HCT116 (cell line): ENCODE measurements around the gene SEBOX. TPM values are rescaled to one million over a fixed set of nuclear protein-coding genes. Genes with fewer than 3 reads are reported as not detected.

ENCODE experiments used
- ATAC-seq: fragments of 200-7000 bp; cut with Tn5 transposase; 2 replicates; pipeline ENCODE4 v1.9.1; 2020; ENCODE audit warnings: mild to moderate bottlenecking, moderate library complexity
- BruUV-seq: library from RNA; stranded (reverse); fragments of 400-500 nt; replicated peaks from 2 replicates; lab custom pipeline; 2021; lab: Mats Ljungman, UMichigan
- CTCF ChIA-PET: fragments of 300-600 bp; sonication (Branson Sonifier 250); formaldehyde crosslinking; loops from one replicate; lab custom pipeline; 2021; ENCODE audit warnings: antibody characterized with exemption; lab: Charles Lee
- POLR2A ChIA-PET: fragments of 300-600, 350-600 bp; sonication (Branson Sonifier 250); formaldehyde crosslinking; loops from one replicate; lab custom pipeline; 2021; ENCODE audit warnings: antibody characterized with exemption; lab: Charles Lee
- RAD21 ChIA-PET, 2 experiments: fragments of 300-600 bp; sonication (Branson Sonifier 250); formaldehyde crosslinking; loops; one replicate each; lab custom pipeline; 2023; ENCODE audit warnings: low total read pairs in 2 of 2; ENCODE audit not compliant: uncharacterized antibody in 2 of 2, unreplicated experiment in 2 of 2, low non-redundant PET in 1 of 2; lab: Charles Lee
- DNase-seq: peaks from one replicate; pipeline ENCODE4 v3.0.0-alpha.2; 2010; ENCODE audit warnings: low read depth, low spot score
- H2AFZ ChIP-seq: fragments of 200-600 bp; shearing (Covaris generic), sonication (generic); 2 replicates; pipeline ENCODE4 v1.6.1; 2017; ENCODE audit warnings: low read depth, mixed run types, mixed read lengths, antibody characterized with exemption, low read length; ENCODE audit not compliant: poor library complexity, severe bottlenecking
- H3K27ac ChIP-seq: 2 replicates; pipeline ENCODE4 v1.5.1; 2012; ENCODE audit warnings: low read depth, low read length
- H3K27me3 ChIP-seq: fragments of 200-600 bp; sonication (generic); 2 replicates; pipeline ENCODE4 v1.6.1; 2016; ENCODE audit warnings: mixed run types, low read length, mixed read lengths; ENCODE audit not compliant: insufficient read depth
- H3K36me3 ChIP-seq, 2 experiments: fragments of 200-500 bp in 1 of 2; fragments of 200-600 bp in 1 of 2; sonication (Bioruptor generic) in 1 of 2; sonication (generic) in 1 of 2; 2 replicates each; pipeline versions ENCODE4 v1.5.1 to v1.6.1; 2014 to 2016; ENCODE audit warnings: low read length in 2 of 2, inconsistent platforms in 1 of 2, mixed read lengths in 1 of 2, mixed run types in 1 of 2; ENCODE audit not compliant: insufficient read depth in 2 of 2, control insufficient read depth in 1 of 2
- H3K4me1 ChIP-seq, 2 experiments: fragments of 200-600 bp in 1 of 2; sonication (generic) in 1 of 2; 2 replicates each; pipeline versions ENCODE4 v1.5.1 to v1.6.1; 2012 to 2017; ENCODE audit warnings: low read length in 2 of 2, inconsistent platforms in 1 of 2, mild to moderate bottlenecking in 1 of 2, mixed read lengths in 1 of 2, mixed run types in 1 of 2, moderate library complexity in 1 of 2; ENCODE audit not compliant: insufficient read depth in 2 of 2, control insufficient read depth in 1 of 2
- H3K4me2 ChIP-seq: fragments of 200-600 bp; sonication (generic); 2 replicates; pipeline ENCODE4 v1.6.1; 2017; ENCODE audit warnings: mixed run types, low read length, mixed read lengths
- H3K4me3 ChIP-seq, 2 experiments: fragments of 200-600 bp in 1 of 2; sonication (generic) in 1 of 2; replicated peaks in 1 of 2; 2 replicates each; pipeline ENCODE4 v1.5.1; 2011 to 2016; ENCODE audit warnings: low read length in 2 of 2, control low read depth in 1 of 2, low read depth in 1 of 2, mild to moderate bottlenecking in 1 of 2, mixed read lengths in 1 of 2, mixed run types in 1 of 2
- H3K79me2 ChIP-seq: fragments of 200-600 bp; sonication (generic); 2 replicates; pipeline ENCODE4 v1.6.1; 2017; ENCODE audit warnings: mild to moderate bottlenecking, mixed run types, low read length, moderate library complexity, mixed read lengths; ENCODE audit not compliant: insufficient read depth
- H3K9ac ChIP-seq: fragments of 200-600 bp; sonication (generic); 2 replicates; pipeline ENCODE4 v1.6.1; 2016; ENCODE audit warnings: low read length, mixed read lengths
- H3K9me2 ChIP-seq: fragments of 200-600 bp; sonication (generic), shearing (Covaris generic); 2 replicates; pipeline ENCODE4 v1.6.1; 2017; ENCODE audit warnings: mixed run types, mild to moderate bottlenecking, moderate library complexity; ENCODE audit not compliant: insufficient read depth
- H3K9me3 ChIP-seq, 2 experiments: fragments of 200-500 bp in 1 of 2; fragments of 200-600 bp in 1 of 2; sonication (Bioruptor generic) in 1 of 2; sonication (generic) in 1 of 2; 2 replicates each; pipeline ENCODE4 v1.6.1; 2014 to 2017; ENCODE audit warnings: low read length in 2 of 2, mixed read lengths in 2 of 2, inconsistent platforms in 1 of 2, low read depth in 1 of 2, mild to moderate bottlenecking in 1 of 2, mixed run types in 1 of 2, moderate library complexity in 1 of 2; ENCODE audit not compliant: control insufficient read depth in 1 of 2, insufficient read depth in 1 of 2
- H4K20me1 ChIP-seq: fragments of 200-600 bp; sonication (generic), shearing (Covaris generic); 2 replicates; pipeline ENCODE4 v1.6.1; 2017; ENCODE audit warnings: mixed run types, mild to moderate bottlenecking, moderate library complexity; ENCODE audit not compliant: insufficient read depth
- ATF3 ChIP-seq: IDR thresholded peaks from 2 replicates; pipeline ENCODE4 v1.6.1; 2012
- CBX3 ChIP-seq: IDR thresholded peaks from 2 replicates; pipeline ENCODE4 v1.6.1; 2012; ENCODE audit warnings: low read depth
- CEBPB ChIP-seq: IDR thresholded peaks from 2 replicates; pipeline ENCODE4 v1.6.1; 2012; ENCODE audit warnings: low read depth
- CTCF ChIP-seq, 3 experiments: fragments of 200-600 bp in 1 of 3; sonication (generic) in 1 of 3; IDR thresholded peaks in 2 of 3; conservative IDR thresholded peaks in 1 of 3; 2 replicates each; pipeline ENCODE4 v1.5.1; 2012 to 2017; ENCODE audit warnings: low read depth in 2 of 3, low read length in 2 of 3, antibody characterized with exemption in 1 of 3, borderline replicate concordance in 1 of 3, control low read depth in 1 of 3, mild to moderate bottlenecking in 1 of 3, mixed read lengths in 1 of 3, mixed run types in 1 of 3, moderate library complexity in 1 of 3; ENCODE audit not compliant: insufficient read depth in 1 of 3
- EGR1 ChIP-seq: IDR thresholded peaks from 2 replicates; pipeline ENCODE4 v1.6.1; 2012; ENCODE audit warnings: low read depth
- ELF1 ChIP-seq: IDR thresholded peaks from 2 replicates; pipeline ENCODE4 v1.6.1; 2012; ENCODE audit warnings: low read depth, borderline replicate concordance
- EZH2 ChIP-seq: fragments of 200-600 bp; sonication (generic); IDR thresholded peaks from 2 replicates; pipeline ENCODE4 v1.6.1; 2017; ENCODE audit warnings: antibody characterized with exemption, mixed run types
- EZH2phosphoT487 ChIP-seq: fragments of 200-600 bp; IDR thresholded peaks from 2 replicates; pipeline ENCODE4 v1.6.1; 2018; ENCODE audit warnings: antibody characterized with exemption, borderline replicate concordance
- JUND ChIP-seq: IDR thresholded peaks from 2 replicates; pipeline ENCODE4 v1.6.1; 2012
- MAX ChIP-seq: IDR thresholded peaks from 2 replicates; pipeline ENCODE4 v1.6.1; 2012
- POLR2AphosphoS5 ChIP-seq: IDR thresholded peaks from 2 replicates; pipeline ENCODE4 v1.6.1; 2011; ENCODE audit warnings: mild to moderate bottlenecking, low read depth, low read length, moderate library complexity
- RAD21 ChIP-seq: IDR thresholded peaks from 2 replicates; pipeline ENCODE4 v1.6.1; 2012; ENCODE audit warnings: low read depth, mild to moderate bottlenecking
- REST ChIP-seq: IDR thresholded peaks from 2 replicates; pipeline ENCODE4 v1.6.1; 2012; ENCODE audit warnings: low read depth
- SP1 ChIP-seq: IDR thresholded peaks from 2 replicates; pipeline ENCODE4 v1.6.1; 2012; ENCODE audit warnings: low read depth
- SRF ChIP-seq: IDR thresholded peaks from 2 replicates; pipeline ENCODE4 v1.6.1; 2012; ENCODE audit warnings: low read depth
- TCF7L2 ChIP-seq: IDR thresholded peaks from 2 replicates; pipeline ENCODE4 v1.7.0; 2011; ENCODE audit warnings: borderline replicate concordance, inconsistent platforms; ENCODE audit not compliant: insufficient read depth, insufficient read length; ENCODE audit errors: extremely low read depth
- YY1 ChIP-seq: IDR thresholded peaks from 2 replicates; pipeline ENCODE4 v1.6.1; 2011; ENCODE audit warnings: low read length, low read depth, moderate library complexity, mild to moderate bottlenecking; ENCODE audit not compliant: insufficient replicate concordance; ENCODE audit errors: extremely low read depth
- ZBTB33 ChIP-seq: IDR thresholded peaks from 2 replicates; pipeline ENCODE4 v1.6.1; 2011; ENCODE audit warnings: mild to moderate bottlenecking, low read length, moderate library complexity; ENCODE audit not compliant: insufficient replicate concordance; ENCODE audit errors: extremely low read depth
- ZFX ChIP-seq: fragments of 450-650 bp; IDR thresholded peaks from 2 replicates; pipeline ENCODE4 v1.6.1; 2017
- intact Hi-C: fragments of 100-400 bp; cut with micrococcal nuclease; formaldehyde crosslinking; loops from 2 replicates; pipeline ENCODE4 v1.10.0; 2022
- total RNA-seq: library from RNA; stranded (reverse); gene quantifications from one replicate; pipeline ENCODE4 v1.2.1, GENCODE V29; 2021; ENCODE audit not compliant: unreplicated experiment

Gene SEBOX
- total RNA-seq, 1 experiment from 2014 or later = not detected

GRCh38 chr17:28402844-28403243 is 37.8 kb upstream of the SEBOX start (continued):
- TF ChIP-seq REST (no peak), EZH2phosphoT487 (no peak), ZFX (no peak)

- Histone ChIP-seq H3K27ac (no peak overlapping the region), H4K20me1 (no peaks in the 10 kb centered on the region), H3K4me1 (peaks cover 4 to 17% of the 10 kb centered on the region in 2 experiments; a peak in 3 of 4 replicates), H3K27me3 (no peaks in the 10 kb centered on the region), H3K4me3 (no peak overlapping the region), H3K79me2 (peaks cover 12% of the 10 kb centered on the region; the same call in 1 of the 2 replicates), H3K9ac (no peak overlapping the region), H3K9me2 (no peaks in the 10 kb centered on the region), H2AFZ (no peak overlapping the region), H3K4me2 (no peak overlapping the region), H3K36me3 (peaks cover 20 to 24% of the 10 kb centered on the region in 2 experiments; a peak in 3 of 4 replicates), H3K9me3 (no peaks in the 10 kb centered on the region)
- ATAC-seq (no peak), DNase-seq (no peak)
- ChIA-PET POLR2A (no interaction called here), RAD21 (no interaction called here), CTCF (no interaction called here)
- intact Hi-C loops = no loop called here
- no TSS peak for BruUV-seq
- no peak for TF ChIP-seq SP1
- TF ChIP-seq EZH2phosphoT487 = no peak
- no peak for TF ChIP-seq POLR2AphosphoS5
- TF ChIP-seq TCF7L2 = no peak
- no peak for TF ChIP-seq CEBPB
- TF ChIP-seq EGR1 = no peak
- no peak for TF ChIP-seq ELF1
- TF ChIP-seq JUND = no peak
- no peak for TF ChIP-seq CBX3
- no peak for TF ChIP-seq RAD21
- TF ChIP-seq ZBTB33 = no peak
- no peak for TF ChIP-seq YY1
- no peak for TF ChIP-seq ZFX
- no peak for TF ChIP-seq CTCF (IDR thresholded peaks at IDR 0.05 in 2 of 3, conservative IDR thresholded peaks at IDR 0.05 in 1 of 3; ENCODE audit: borderline replicate concordance in 1 of 3, insufficient read depth in 1 of 3, low read depth in 2 of 3, low read length in 2 of 3)
- no peak for TF ChIP-seq EZH2
- no peak for TF ChIP-seq SRF
- TF ChIP-seq MAX = no peak
- no peak for TF ChIP-seq ATF3
These were observed 37.2 kb upstream of the SEBOX start for GRCh38 chr17:28402224-28402630.
